Inferior parietal cortex (tissue), 1 donor: ENCODE measurements around the gene NOX4.
"Not testable (repeated sequence)": the region's sequence is repeated elsewhere in the genome, so short reads cannot be mapped to it uniquely, and the experiment has no call there.

Experiments
- DNase-seq: peaks from one replicate; pipeline ENCODE4 v3.0.0-alpha.2; 2016; ENCODE audit errors: extremely low spot score

Gene NOX4

DNA sequence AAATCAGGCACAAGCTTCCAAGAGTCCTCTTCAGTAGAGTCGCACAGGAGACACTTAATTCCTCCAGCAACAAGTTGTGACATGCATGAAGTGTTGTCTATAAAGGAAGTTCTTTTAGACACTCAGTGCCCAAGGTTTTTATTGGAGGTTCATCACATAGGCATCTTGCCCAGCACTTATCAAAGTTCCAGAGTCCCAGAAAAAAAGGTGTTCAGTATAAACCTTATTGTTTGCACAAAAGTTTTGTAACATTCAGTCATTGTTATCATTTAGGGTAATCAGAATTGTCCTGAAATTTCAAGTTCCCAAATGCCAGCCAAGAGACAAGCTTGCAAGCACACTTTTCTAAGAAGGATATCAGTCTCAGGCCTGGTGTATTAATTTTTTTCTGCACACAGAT is 182.9 kb downstream of the NOX4 start:
- DNase-seq: not testable (repeated sequence)

DNA sequence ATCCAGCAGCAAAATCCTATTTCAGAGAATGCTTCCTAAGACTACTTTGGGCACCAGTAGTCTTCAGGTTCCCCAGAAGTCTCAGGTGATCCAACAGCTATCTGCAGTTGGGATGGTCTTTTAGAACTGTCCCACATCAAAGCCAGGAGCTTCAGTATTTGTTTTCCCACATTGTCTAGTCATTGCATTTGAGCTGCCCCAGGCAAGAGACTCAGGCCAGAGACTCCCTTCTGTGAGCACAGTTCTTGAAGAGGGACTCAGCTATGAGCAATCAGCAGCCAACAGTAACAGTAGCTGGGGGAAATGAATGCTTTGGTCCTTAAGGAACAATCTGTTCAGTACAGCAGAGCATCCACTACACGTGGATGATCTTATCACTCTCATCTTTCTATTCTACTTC is 188.1 kb downstream of the NOX4 start:
- DNase-seq: not testable (repeated sequence)

- DNase-seq: not testable (repeated sequence)
Measured at GRCh38 chr11:89295023-89295422, 196.2 kb downstream of the NOX4 start.

GRCh38 chr11:89293965-89294679 is 197.1 kb downstream of the NOX4 start:
- DNase-seq: no peak

DNA sequence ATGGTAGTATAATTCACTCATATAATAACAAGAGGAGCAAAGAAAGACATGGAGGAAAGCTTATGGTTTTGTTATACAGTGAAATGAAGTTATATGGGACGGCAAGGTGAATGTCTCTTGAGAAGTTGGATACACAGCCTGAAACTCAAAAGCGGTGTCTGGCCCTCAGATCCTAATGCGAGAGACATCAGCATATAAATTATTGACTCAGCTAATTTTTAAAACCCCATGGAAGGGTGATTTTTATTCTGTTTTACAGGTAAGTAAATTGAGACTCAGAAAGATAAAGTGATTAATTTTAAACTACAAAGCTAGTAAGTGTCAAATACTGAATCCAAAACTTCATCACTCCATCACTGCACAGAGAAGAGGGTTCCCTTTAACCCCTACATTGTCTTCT is 203.2 kb downstream of the NOX4 start:
- DNase-seq: not testable (repeated sequence)

DNA sequence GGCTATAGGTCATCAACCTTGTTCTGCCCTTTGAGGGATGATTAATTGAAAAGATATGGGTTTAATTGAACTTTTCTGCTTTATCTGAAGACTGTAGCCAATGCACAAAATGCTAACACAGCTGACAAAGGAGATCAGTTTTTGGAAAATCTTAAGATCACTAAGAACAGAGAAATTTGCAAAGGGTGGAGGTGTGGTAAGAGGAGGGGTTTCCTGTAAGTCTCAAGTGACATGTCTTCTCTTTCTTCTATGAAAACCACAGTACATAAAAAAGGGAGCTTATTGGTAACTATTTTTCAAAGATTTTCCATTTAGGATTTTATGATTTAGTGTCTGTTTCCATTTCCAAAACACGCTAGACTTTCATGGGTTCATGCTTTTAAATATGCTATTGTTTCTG is 204.6 kb downstream of the NOX4 start:
- DNase-seq: not testable (repeated sequence)

- DNase-seq: not testable (repeated sequence)
Measured at GRCh38 chr11:89281032-89281677, 210.0 kb downstream of the NOX4 start.

GRCh38 chr11:89279176-89279575 is 212.0 kb downstream of the NOX4 start:
- DNase-seq: no peak

DNA sequence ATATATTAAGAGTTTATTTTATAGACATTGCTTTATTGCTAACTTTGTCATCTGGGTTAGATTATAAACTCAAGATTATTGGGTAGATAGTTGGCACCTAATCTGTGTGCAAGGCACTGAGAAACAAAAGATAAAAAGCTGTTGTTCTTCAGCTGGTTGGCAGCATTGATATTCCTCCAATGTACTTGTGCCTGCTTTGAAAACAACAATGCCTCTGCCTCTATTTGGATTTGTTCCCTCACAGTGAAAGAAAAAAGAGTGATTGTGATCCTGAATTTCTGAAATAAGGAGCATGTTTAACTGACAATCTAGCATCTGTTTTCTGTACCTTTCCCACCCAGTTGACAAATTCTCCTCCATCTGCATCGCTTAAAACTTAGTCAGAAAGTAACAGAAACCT is 215.2 kb downstream of the NOX4 start:
- peak; percentile 56 for DNase-seq
